Progenitor cell of endocrine pancreas (in vitro differentiated cells): Measurements from ENCODE around the gene FAM222A. TPM values are rescaled to one million over a fixed set of nuclear protein-coding genes. Genes with fewer than 3 reads are reported as not detected.

Experiments used
- DNase-seq: peaks from one replicate; pipeline ENCODE4 v3.0.0; 2021; ENCODE audit warnings: low spot score; ENCODE audit not compliant: unreplicated experiment
- H3K27ac Mint-ChIP-seq: 2 replicates; pipeline ENCODE4 v1.8.0; 2021; ENCODE audit warnings: mild to moderate bottlenecking, moderate library complexity, mixed read lengths
- H3K27me3 Mint-ChIP-seq: 2 replicates; pipeline ENCODE4 v1.8.0; 2021; ENCODE audit warnings: mixed read lengths
- H3K36me3 Mint-ChIP-seq: 2 replicates; pipeline ENCODE4 v1.8.0; 2022; ENCODE audit warnings: mixed read lengths; ENCODE audit not compliant: insufficient read depth
- H3K4me1 Mint-ChIP-seq: 2 replicates; pipeline ENCODE4 v1.8.0; 2021; ENCODE audit warnings: low read depth, mixed read lengths
- H3K4me3 Mint-ChIP-seq: 2 replicates; pipeline ENCODE4 v1.8.0; 2021; ENCODE audit warnings: low read depth, mild to moderate bottlenecking, moderate library complexity, mixed read lengths
- H3K9me3 Mint-ChIP-seq: 2 replicates; pipeline ENCODE4 v1.8.0; 2021; ENCODE audit warnings: low read depth, mixed read lengths
- CTCF ChIP-seq: fragments of 200-600 bp; sonication (generic); IDR thresholded peaks from one replicate; pipeline ENCODE4 v1.5.0; 2021; ENCODE audit warnings: antibody characterized with exemption, mild to moderate bottlenecking; ENCODE audit not compliant: unreplicated experiment
- total RNA-seq: library from RNA; stranded (reverse); gene quantifications from 2 replicates; pipeline ENCODE4 v1.2.1, GENCODE V29; 2021

The FAM222A gene
- total RNA-seq, 1 donor from 2014 or later, result 11.6 TPM

- Mint-ChIP-seq H3K9me3 (no peaks in the 10 kb centered on the region), H3K27me3 (peaks cover 5% of the 10 kb centered on the region)
- DNase-seq, result no peak
Observed at GRCh38 chr12:109679501-109680263, 33.9 kb upstream of the FAM222A start.

GRCh38 chr12:109680264-109681005 lies 33.2 kb upstream of the FAM222A start:
- Mint-ChIP-seq H3K4me1 (peaks cover 8% of the 10 kb centered on the region), H3K9me3 (no peaks in the 10 kb centered on the region), H3K36me3 (no peaks in the 10 kb centered on the region), H3K27ac (no peak overlapping the region), H3K4me3 (no peak overlapping the region), H3K27me3 (peaks cover 3% of the 10 kb centered on the region)
- TF ChIP-seq CTCF, result no peak
- DNase-seq, result no peak

More at GRCh38 chr12:109679501-109680263, 33.9 kb upstream of the FAM222A start:
- TF ChIP-seq CTCF, result no peak
- Mint-ChIP-seq H3K27ac (no peak overlapping the region), H3K4me3 (no peak overlapping the region), H3K4me1 (peaks cover 8% of the 10 kb centered on the region), H3K36me3 (no peaks in the 10 kb centered on the region)

- Mint-ChIP-seq H3K27ac (no peak overlapping the region), H3K27me3 (peaks cover 6% of the 10 kb centered on the region), H3K4me3 (no peak overlapping the region), H3K36me3 (no peaks in the 10 kb centered on the region), H3K9me3 (no peaks in the 10 kb centered on the region), H3K4me1 (peaks cover 8% of the 10 kb centered on the region)
- no peak for TF ChIP-seq CTCF
- no peak for DNase-seq
Observed at GRCh38 chr12:109681986-109682707, 31.5 kb upstream of the FAM222A start.

GRCh38 chr12:109682708-109683060 lies 30.9 kb upstream of the FAM222A start:
- no peak for TF ChIP-seq CTCF
- H3K4me3 Mint-ChIP-seq, result no peak overlapping the region
- no peak overlapping the region for H3K27ac Mint-ChIP-seq
- DNase-seq, result no peak
- H3K9me3 Mint-ChIP-seq, result no peaks in the 10 kb centered on the region
- H3K27me3 Mint-ChIP-seq, result peaks cover 6% of the 10 kb centered on the region
- H3K4me1 Mint-ChIP-seq, result peaks cover 8% of the 10 kb centered on the region
- H3K36me3 Mint-ChIP-seq, result no peaks in the 10 kb centered on the region

- Mint-ChIP-seq H3K4me3 (no peak overlapping the region), H3K9me3 (no peaks in the 10 kb centered on the region), H3K4me1 (peaks cover 8% of the 10 kb centered on the region), H3K27me3 (peaks cover 6% of the 10 kb centered on the region), H3K27ac (no peak overlapping the region), H3K36me3 (no peaks in the 10 kb centered on the region)
- TF ChIP-seq CTCF, result no peak
- no peak for DNase-seq
Observed at GRCh38 chr12:109683316-109683715, 30.3 kb upstream of the FAM222A start.
